Prostate gland (tissue), 2 donors: ENCODE results near the gene PRKG1. TPM values are rescaled to one million over a fixed set of nuclear protein-coding genes. Genes with fewer than 3 reads are reported as not detected.
"Not testable (repeated sequence)": the region's sequence is repeated elsewhere in the genome, so short reads cannot be mapped to it uniquely, and the experiment has no call there.

Source experiments
- DNase-seq: peaks from one replicate; pipeline ENCODE4 v3.0.0-alpha.2; 2019; ENCODE audit warnings: low spot score
- H3K27ac ChIP-seq, 2 donors: fragments of 200-600 bp; sonication (generic); 2 replicates each; pipeline ENCODE4 v1.5.1; 2017 to 2019
- H3K27me3 ChIP-seq: fragments of 200-600 bp; sonication (generic); replicated peaks from 2 replicates; pipeline ENCODE4 v1.5.1; 2019; ENCODE audit not compliant: insufficient read depth
- H3K36me3 ChIP-seq, 2 donors: fragments of 200-600 bp; sonication (generic); 1 replicate in 1 of 2; 2 replicates in 1 of 2; pipeline versions ENCODE4 v1.5.1 to v1.8.1; 2017 to 2019
- H3K4me1 ChIP-seq: fragments of 200-600 bp; sonication (generic); replicated peaks from 2 replicates; pipeline ENCODE4 v1.5.1; 2019
- H3K4me3 ChIP-seq, 2 donors: fragments of 200-600 bp; sonication (generic); 2 replicates each; pipeline ENCODE4 v1.5.1; 2017 to 2019
- H3K9me3 ChIP-seq: fragments of 200-600 bp; sonication (generic); 2 replicates; pipeline ENCODE4 v1.5.1; 2017
- CTCF ChIP-seq, 4 experiments: fragments of 200-600 bp in 2 of 4; fragments of 450-650 bp in 2 of 4; sonication (generic) in 2 of 4; IDR thresholded peaks; 1 replicate in 3 of 4; 2 replicates in 1 of 4; pipeline ENCODE4 v1.5.1; 2016 to 2019; ENCODE audit warnings: antibody characterized with exemption in 4 of 4, mild to moderate bottlenecking in 2 of 4, moderate library complexity in 2 of 4
- POLR2A ChIP-seq: fragments of 450-650 bp; IDR thresholded peaks from one replicate; pipeline ENCODE4 v1.6.1; 2016; ENCODE audit warnings: antibody characterized with exemption, mild to moderate bottlenecking
- POLR2AphosphoS5 ChIP-seq: sonication (generic); formaldehyde crosslinking; IDR thresholded peaks from one replicate; pipeline ENCODE4 v1.6.1; 2017; ENCODE audit warnings: antibody characterized with exemption
- WGBS: methylation state at CpG from one replicate; pipeline ENCODE4 v1.1.5; 2018; 5-methylcytosine and 5-hydroxymethylcytosine counted together
- intact Hi-C: fragments of 100-400 bp; cut with DNase I; formaldehyde crosslinking; loops from one replicate; pipeline ENCODE4 v1.14.2; 2022
- total RNA-seq, 2 donors: library from RNA; depleted of rRNA; stranded (reverse); fragments of >200 nt; gene quantifications; one replicate each; pipeline ENCODE4 v1.1.0, GENCODE V29; 2016

PRKG1 gene
- total RNA-seq, 2 donors from 2014 or later = 2.7 to 9.0 TPM

- Histone ChIP-seq H3K4me3 (no peak overlapping the region), H3K36me3 (no peaks in the 10 kb centered on the region), H3K27ac (no peak overlapping the region), H3K4me1 (no peaks in the 10 kb centered on the region), H3K27me3 (no peaks in the 10 kb centered on the region), H3K9me3 (no peaks in the 10 kb centered on the region)
- TF ChIP-seq CTCF (IDR thresholded peaks at IDR 0.05) (no peak), POLR2AphosphoS5 (no peak), POLR2A (no peak)
- intact Hi-C loops = no loop called here
- 72% methylated on average over 6 of the region's 6 CpGs for WGBS
- DNase-seq = no peak
Measured at GRCh38 chr10:52032681-52033629, 958.7 kb downstream of the PRKG1 start.

GRCh38 chr10:52039002-52039793 is 964.9 kb downstream of the PRKG1 start:
- DNase-seq, H3K36me3 ChIP-seq, H3K9me3 ChIP-seq, H3K27ac ChIP-seq, H3K27me3 ChIP-seq, intact Hi-C loops, H3K4me3 ChIP-seq, H3K4me1 ChIP-seq: not testable (repeated sequence)
- 89% methylated on average over 15 of the region's 15 CpGs for WGBS

GRCh38 chr10:52040486-52040885 is 966.2 kb downstream of the PRKG1 start:
- Histone ChIP-seq H3K9me3 (no peaks in the 10 kb centered on the region), H3K36me3 (no peaks in the 10 kb centered on the region), H3K27ac (no peak overlapping the region), H3K4me3 (no peak overlapping the region), H3K4me1 (no peaks in the 10 kb centered on the region), H3K27me3 (no peaks in the 10 kb centered on the region)
- DNase-seq = no peak
- intact Hi-C loops = no loop called here
- no peak for TF ChIP-seq CTCF (IDR thresholded peaks at IDR 0.05)
- TF ChIP-seq POLR2AphosphoS5 = no peak
- TF ChIP-seq POLR2A = no peak
- WGBS = 49% methylated on average over 2 of the region's 2 CpGs

- no peak overlapping the region for H3K4me3 ChIP-seq
- no peaks in the 10 kb centered on the region for H3K27me3 ChIP-seq
- no peak overlapping the region for H3K27ac ChIP-seq
- H3K9me3 ChIP-seq = no peaks in the 10 kb centered on the region
- no peak for DNase-seq
- H3K4me1 ChIP-seq = no peaks in the 10 kb centered on the region
- intact Hi-C loops = no loop called here
- H3K36me3 ChIP-seq = no peaks in the 10 kb centered on the region
- no peak for TF ChIP-seq CTCF (IDR thresholded peaks at IDR 0.05)
- no peak for TF ChIP-seq POLR2AphosphoS5
- no peak for TF ChIP-seq POLR2A
Measured at GRCh38 chr10:52043811-52044210, 969.5 kb downstream of the PRKG1 start.

GRCh38 chr10:52048051-52048450 is 973.8 kb downstream of the PRKG1 start:
- no peaks in the 10 kb centered on the region for H3K4me1 ChIP-seq
- intact Hi-C loops = no loop called here
- TF ChIP-seq POLR2A = no peak
- no peak for TF ChIP-seq CTCF (IDR thresholded peaks at IDR 0.05)
- no peak for TF ChIP-seq POLR2AphosphoS5
- H3K36me3 ChIP-seq = no peaks in the 10 kb centered on the region
- no peak for DNase-seq
- H3K27me3 ChIP-seq = no peaks in the 10 kb centered on the region
- H3K9me3 ChIP-seq = no peaks in the 10 kb centered on the region
- no peak overlapping the region for H3K4me3 ChIP-seq
- H3K27ac ChIP-seq = no peak overlapping the region
